HepG2 (cell line): Measurements from ENCODE around the gene RGS11. TPM values are rescaled to one million over a fixed set of nuclear protein-coding genes. Genes with fewer than 3 reads are reported as not detected.

Experiments
- ATAC-seq: fragments of 200-7000 bp; cut with Tn5 transposase; 3 replicates; pipeline ENCODE4 v1.9.1; 2020; ENCODE audit warnings: mild to moderate bottlenecking, moderate library complexity
- BruUV-seq: library from RNA; stranded (reverse); fragments of 400-500 nt; replicated peaks from 2 replicates; lab custom pipeline; 2021; lab: Mats Ljungman, UMichigan
- CTCF ChIA-PET: fragments of 300-600 bp; formaldehyde crosslinking; extraction: SDS; loops from one replicate; lab custom pipeline; 2021; ENCODE audit warnings: low total read pairs, inconsistent platforms, low intra/inter-chr PET ratio; lab: Yijun Ruan, JAX
- POLR2A ChIA-PET: fragments of 350-600 bp; sonication (Branson Sonifier 250); formaldehyde crosslinking; loops from one replicate; lab custom pipeline; 2020; ENCODE audit warnings: antibody characterized with exemption, inconsistent platforms; lab: Yijun Ruan, JAX
- DNase-seq: peaks from one replicate; pipeline ENCODE4 v3.0.0-alpha.2; 2015; ENCODE audit warnings: low spot score
- FAIRE-seq: peaks from 3 replicates; lab custom pipeline; 2011; peaks lifted over from hg19 to GRCh38; lab: Jason Lieb, UNC
- H2AFZ ChIP-seq: one replicate; pipeline ENCODE4 v1.6.1; 2011; ENCODE audit warnings: low read length, inconsistent platforms
- H3K27ac ChIP-seq: fragments of 300-600 bp; 3 replicates; pipeline ENCODE4 v1.8.0; 2011; ENCODE audit warnings: mixed run types, mild to moderate bottlenecking, mixed read lengths, low read length, inconsistent platforms; ENCODE audit not compliant: insufficient read depth; ENCODE audit errors: extremely low read length
- H3K27me3 ChIP-seq, 2 experiments: fragments of 200-600 bp in 1 of 2; 2 replicates in 1 of 2; 3 replicates in 1 of 2; pipeline versions ENCODE4 v1.6.0 to v1.8.0; 2011; ENCODE audit warnings: low read length in 2 of 2, mild to moderate bottlenecking in 2 of 2, moderate library complexity in 2 of 2, inconsistent platforms in 1 of 2; ENCODE audit not compliant: insufficient read depth in 2 of 2, control insufficient read depth in 1 of 2
- H3K36me3 ChIP-seq, 2 experiments: fragments of 200-600 bp in 1 of 2; replicated peaks in 1 of 2; 2 replicates in 1 of 2; 3 replicates in 1 of 2; pipeline versions ENCODE4 v1.5.1 to v1.8.0; 2011; ENCODE audit warnings: low read length in 2 of 2, inconsistent platforms in 1 of 2; ENCODE audit not compliant: insufficient read depth in 2 of 2, control insufficient read depth in 1 of 2
- H3K4me1 ChIP-seq: 2 replicates; pipeline ENCODE4 v1.5.1; 2012; ENCODE audit warnings: low read length, inconsistent platforms; ENCODE audit not compliant: insufficient read depth
- H3K4me2 ChIP-seq: 2 replicates; pipeline ENCODE4 v1.6.0; 2011; ENCODE audit warnings: low read depth, low read length, inconsistent platforms
- H3K4me3 ChIP-seq, 3 experiments: fragments of 200-600 bp in 1 of 3; sonication (generic), shearing (Covaris generic) in 1 of 3; replicated peaks in 1 of 3; 2 replicates each; pipeline ENCODE4 v1.5.1; 2011 to 2016; ENCODE audit warnings: low read length in 3 of 3, inconsistent platforms in 2 of 3, low read depth in 2 of 3, mild to moderate bottlenecking in 2 of 3, control low read depth in 1 of 3, mixed read lengths in 1 of 3; ENCODE audit not compliant: insufficient read depth in 1 of 3
- H3K79me2 ChIP-seq: one replicate; pipeline ENCODE4 v1.6.1; 2011; ENCODE audit warnings: low read length, inconsistent platforms; ENCODE audit not compliant: insufficient read depth
- H3K9ac ChIP-seq: 2 replicates; pipeline ENCODE4 v1.6.0; 2011; ENCODE audit warnings: mild to moderate bottlenecking, low read depth, low read length, inconsistent platforms; ENCODE audit not compliant: insufficient read depth
- H3K9me3 ChIP-seq: 2 replicates; pipeline ENCODE4 v1.5.1; 2012; ENCODE audit warnings: mild to moderate bottlenecking, low read length
- H4K20me1 ChIP-seq: 2 replicates; pipeline ENCODE4 v1.6.0; 2011; ENCODE audit warnings: inconsistent platforms, mild to moderate bottlenecking, low read length, moderate library complexity; ENCODE audit not compliant: insufficient read depth
- CAMTA2 ChIP-seq: sonication (generic); formaldehyde crosslinking; IDR thresholded peaks from 2 replicates; pipeline ENCODE4 v1.4.0; 2020; ENCODE audit warnings: mild to moderate bottlenecking, missing genetic modification reagents, borderline replicate concordance
- RBFOX2 ChIP-seq: fragments of 200-400 bp; formaldehyde crosslinking; IDR thresholded peaks from 2 replicates; pipeline ENCODE4 v1.6.1; 2017; ENCODE audit warnings: low read depth, mild to moderate bottlenecking, low read length
- ZBTB37 ChIP-seq: sonication (generic); formaldehyde crosslinking; IDR thresholded peaks from 2 replicates; pipeline ENCODE4 v1.4.0; 2020; ENCODE audit warnings: mild to moderate bottlenecking, missing genetic modification reagents
- ZFP36 ChIP-seq: fragments of 150-350 bp; IDR thresholded peaks from 2 replicates; pipeline ENCODE4 v1.6.1; 2018; ENCODE audit warnings: borderline replicate concordance, low read length, low read depth; ENCODE audit not compliant: partially characterized antibody
- ZFP36L1 ChIP-seq: sonication (generic); formaldehyde crosslinking; IDR thresholded peaks from 2 replicates; pipeline ENCODE4 v1.8.0; 2022; ENCODE audit warnings: mild to moderate bottlenecking, missing genetic modification reagents, moderate library complexity
- ZNF205 ChIP-seq: IDR thresholded peaks from 2 replicates; pipeline ENCODE4 v1.6.1; 2018; ENCODE audit warnings: missing biosample characterization, missing genetic modification reagents
- ZNF256 ChIP-seq: sonication (generic); formaldehyde crosslinking; conservative IDR thresholded peaks from 2 replicates; pipeline ENCODE4 v1.4.0; 2020; ENCODE audit warnings: missing genetic modification reagents
- ZNF292 ChIP-seq: sonication (generic); formaldehyde crosslinking; IDR thresholded peaks from 2 replicates; pipeline ENCODE4 v1.8.1; 2022; ENCODE audit warnings: mild to moderate bottlenecking, low read depth, missing genetic modification reagents, borderline replicate concordance
- ZNF33A ChIP-seq: sonication (generic); formaldehyde crosslinking; IDR thresholded peaks from 2 replicates; pipeline ENCODE4 v1.5.1; 2020; ENCODE audit warnings: missing genetic modification reagents, mild to moderate bottlenecking, moderate library complexity, borderline replicate concordance
- ZNF550 ChIP-seq: sonication (generic); formaldehyde crosslinking; IDR thresholded peaks from 2 replicates; pipeline ENCODE4 v1.4.0; 2020; ENCODE audit warnings: mild to moderate bottlenecking, missing genetic modification reagents, borderline replicate concordance
- ZNF790 ChIP-seq: sonication (generic); formaldehyde crosslinking; IDR thresholded peaks from 2 replicates; pipeline ENCODE4 v1.8.0; 2022; ENCODE audit warnings: missing genetic modification reagents, mild to moderate bottlenecking, borderline replicate concordance
- WGBS: methylation state at CpG from one replicate; pipeline ENCODE4 v1.1.6; 2017; ENCODE audit warnings: low lambda C conversion rate; 5-methylcytosine and 5-hydroxymethylcytosine counted together
- in situ Hi-C: cut with HindIII; loops from 2 replicates; pipeline ENCODE4 v1.10.0; 2017; ENCODE audit warnings: low pct_unique_long_range_greater_than_20kb; ENCODE audit not compliant: extremely low pct_ligation_motif_present
- intact Hi-C: fragments of 100-400 bp; cut with micrococcal nuclease; formaldehyde crosslinking; loops from one replicate; pipeline ENCODE4 v1.10.0; 2022; ENCODE audit not compliant: unreplicated experiment
- polyA plus RNA-seq, 8 experiments: library from polyadenylated mRNA; depleted of rRNA in 3 of 8; stranded (reverse) in 7 of 8; unstranded in 1 of 8; fragments of >200 nt; fragmentation: Illumina TruSeq in 4 of 8; extraction: Trizol in 4 of 8; gene quantifications; 2 replicates each; pipeline versions ENCODE4 v1.2.1 to v1.2.3, GENCODE V29; 2011 to 2016; ENCODE audit warnings: low read depth in 4 of 8, missing spikeins in 1 of 8, mixed read lengths in 1 of 8; ENCODE audit not compliant: insufficient read depth in 1 of 8
- total RNA-seq, 5 experiments: library from RNA; depleted of rRNA; stranded (reverse); fragments of >200 nt; fragmentation: Illumina TruSeq; extraction: Trizol; gene quantifications; 2 replicates each; pipeline ENCODE4 v1.2.3, GENCODE V29; 2016; ENCODE audit warnings: low read depth in 1 of 5
- TF ChIP-seq, protein P1 (sequence below), 2 experiments: IDR thresholded peaks; 2 replicates each; pipeline ENCODE4 v1.6.1; 2011 to 2012; ENCODE audit warnings: low read length in 2 of 2, borderline replicate concordance in 1 of 2, low read depth in 1 of 2, mild to moderate bottlenecking in 1 of 2, moderate library complexity in 1 of 2
- TF ChIP-seq, protein P2 (sequence below): sonication (generic); formaldehyde crosslinking; IDR thresholded peaks from 2 replicates; pipeline ENCODE4 v1.4.0; 2020; ENCODE audit warnings: low read depth, mild to moderate bottlenecking, missing genetic modification reagents
- TF ChIP-seq, protein P3 (sequence below): sonication (generic); formaldehyde crosslinking; conservative IDR thresholded peaks from 2 replicates; pipeline ENCODE4 v1.4.0; 2020; ENCODE audit warnings: missing genetic modification reagents

Gene RGS11
- total and polyA plus RNA-seq, 2 of the 13 experiments (the other 11 are each of a cell fraction or from before 2014, with no cell fraction given), result 0.11 TPM; not detected in 1

GRCh38 chr16:296806-297510, 21.2 kb upstream of the RGS11 start:
- ChIA-PET POLR2A (no interaction called here), CTCF (no interaction called here)
- no peaks in the 10 kb centered on the region for H3K79me2 ChIP-seq
- H3K4me2 ChIP-seq, result no peak overlapping the region
- H3K36me3 ChIP-seq, result peaks cover 14 to 40% of the 10 kb centered on the region in 2 experiments; a peak in 4 of 5 replicates
- no TSS peak for BruUV-seq
- no peaks in the 10 kb centered on the region for H4K20me1 ChIP-seq
- in situ Hi-C loops, result no loop called here
- ATAC-seq (peak; percentile 12; the same call in 1 of the 3 replicates), FAIRE-seq (no peak), DNase-seq (no peak)
- WGBS, result 94% methylated on average over 36 of the region's 37 CpGs
- H3K27me3 ChIP-seq, result no peaks in the 10 kb centered on the region
- no peak overlapping the region for H3K9ac ChIP-seq
- TF ChIP-seq ZNF292 (CRISPR knock-in tag) (no peak), ZNF790 (CRISPR knock-in tag) (no peak), ZNF550 (CRISPR knock-in tag) (no peak), RBFOX2 (no peak), ZNF33A (CRISPR knock-in tag) (no peak), ZFP36L1 (CRISPR knock-in tag) (no peak), CAMTA2 (CRISPR knock-in tag) (no peak), ZFP36 (no peak), ZNF256 (CRISPR knock-in tag) (no peak), ZBTB37 (CRISPR knock-in tag) (no peak), ZNF205 (no peak)
- TF ChIP-seq, protein P1, sequence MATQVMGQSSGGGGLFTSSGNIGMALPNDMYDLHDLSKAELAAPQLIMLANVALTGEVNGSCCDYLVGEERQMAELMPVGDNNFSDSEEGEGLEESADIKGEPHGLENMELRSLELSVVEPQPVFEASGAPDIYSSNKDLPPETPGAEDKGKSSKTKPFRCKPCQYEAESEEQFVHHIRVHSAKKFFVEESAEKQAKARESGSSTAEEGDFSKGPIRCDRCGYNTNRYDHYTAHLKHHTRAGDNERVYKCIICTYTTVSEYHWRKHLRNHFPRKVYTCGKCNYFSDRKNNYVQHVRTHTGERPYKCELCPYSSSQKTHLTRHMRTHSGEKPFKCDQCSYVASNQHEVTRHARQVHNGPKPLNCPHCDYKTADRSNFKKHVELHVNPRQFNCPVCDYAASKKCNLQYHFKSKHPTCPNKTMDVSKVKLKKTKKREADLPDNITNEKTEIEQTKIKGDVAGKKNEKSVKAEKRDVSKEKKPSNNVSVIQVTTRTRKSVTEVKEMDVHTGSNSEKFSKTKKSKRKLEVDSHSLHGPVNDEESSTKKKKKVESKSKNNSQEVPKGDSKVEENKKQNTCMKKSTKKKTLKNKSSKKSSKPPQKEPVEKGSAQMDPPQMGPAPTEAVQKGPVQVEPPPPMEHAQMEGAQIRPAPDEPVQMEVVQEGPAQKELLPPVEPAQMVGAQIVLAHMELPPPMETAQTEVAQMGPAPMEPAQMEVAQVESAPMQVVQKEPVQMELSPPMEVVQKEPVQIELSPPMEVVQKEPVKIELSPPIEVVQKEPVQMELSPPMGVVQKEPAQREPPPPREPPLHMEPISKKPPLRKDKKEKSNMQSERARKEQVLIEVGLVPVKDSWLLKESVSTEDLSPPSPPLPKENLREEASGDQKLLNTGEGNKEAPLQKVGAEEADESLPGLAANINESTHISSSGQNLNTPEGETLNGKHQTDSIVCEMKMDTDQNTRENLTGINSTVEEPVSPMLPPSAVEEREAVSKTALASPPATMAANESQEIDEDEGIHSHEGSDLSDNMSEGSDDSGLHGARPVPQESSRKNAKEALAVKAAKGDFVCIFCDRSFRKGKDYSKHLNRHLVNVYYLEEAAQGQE (IDR thresholded peaks at IDR 0.05; ENCODE audit: borderline replicate concordance in 1 of 2, low read depth in 1 of 2, low read length in 2 of 2), result no peak
- TF ChIP-seq, protein P2, sequence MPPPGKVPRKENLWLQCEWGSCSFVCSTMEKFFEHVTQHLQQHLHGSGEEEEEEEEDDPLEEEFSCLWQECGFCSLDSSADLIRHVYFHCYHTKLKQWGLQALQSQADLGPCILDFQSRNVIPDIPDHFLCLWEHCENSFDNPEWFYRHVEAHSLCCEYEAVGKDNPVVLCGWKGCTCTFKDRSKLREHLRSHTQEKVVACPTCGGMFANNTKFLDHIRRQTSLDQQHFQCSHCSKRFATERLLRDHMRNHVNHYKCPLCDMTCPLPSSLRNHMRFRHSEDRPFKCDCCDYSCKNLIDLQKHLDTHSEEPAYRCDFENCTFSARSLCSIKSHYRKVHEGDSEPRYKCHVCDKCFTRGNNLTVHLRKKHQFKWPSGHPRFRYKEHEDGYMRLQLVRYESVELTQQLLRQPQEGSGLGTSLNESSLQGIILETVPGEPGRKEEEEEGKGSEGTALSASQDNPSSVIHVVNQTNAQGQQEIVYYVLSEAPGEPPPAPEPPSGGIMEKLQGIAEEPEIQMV (CRISPR knock-in tag), result no peak
- TF ChIP-seq, protein P3, sequence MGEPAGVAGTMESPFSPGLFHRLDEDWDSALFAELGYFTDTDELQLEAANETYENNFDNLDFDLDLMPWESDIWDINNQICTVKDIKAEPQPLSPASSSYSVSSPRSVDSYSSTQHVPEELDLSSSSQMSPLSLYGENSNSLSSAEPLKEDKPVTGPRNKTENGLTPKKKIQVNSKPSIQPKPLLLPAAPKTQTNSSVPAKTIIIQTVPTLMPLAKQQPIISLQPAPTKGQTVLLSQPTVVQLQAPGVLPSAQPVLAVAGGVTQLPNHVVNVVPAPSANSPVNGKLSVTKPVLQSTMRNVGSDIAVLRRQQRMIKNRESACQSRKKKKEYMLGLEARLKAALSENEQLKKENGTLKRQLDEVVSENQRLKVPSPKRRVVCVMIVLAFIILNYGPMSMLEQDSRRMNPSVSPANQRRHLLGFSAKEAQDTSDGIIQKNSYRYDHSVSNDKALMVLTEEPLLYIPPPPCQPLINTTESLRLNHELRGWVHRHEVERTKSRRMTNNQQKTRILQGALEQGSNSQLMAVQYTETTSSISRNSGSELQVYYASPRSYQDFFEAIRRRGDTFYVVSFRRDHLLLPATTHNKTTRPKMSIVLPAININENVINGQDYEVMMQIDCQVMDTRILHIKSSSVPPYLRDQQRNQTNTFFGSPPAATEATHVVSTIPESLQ (CRISPR knock-in tag), result no peak
- no peaks in the 10 kb centered on the region for H3K4me1 ChIP-seq
- intact Hi-C loops, result no loop called here
- H2AFZ ChIP-seq, result no peak overlapping the region
- no peak overlapping the region for H3K4me3 ChIP-seq
- no peak overlapping the region for H3K27ac ChIP-seq
- no peaks in the 10 kb centered on the region for H3K9me3 ChIP-seq
